Hepatocyte (in vitro differentiated cells): ENCODE results near the gene FAAH. TPM values are rescaled to one million over a fixed set of nuclear protein-coding genes. Genes with fewer than 3 reads are reported as not detected.

Experiments
- DNase-seq: peaks from one replicate; pipeline ENCODE4 v3.0.0-alpha.2; 2016; ENCODE audit warnings: low spot score
- H2AFZ ChIP-seq: fragments of 200-600 bp; sonication (generic); 2 replicates; pipeline ENCODE4 v1.6.0; 2016; ENCODE audit warnings: antibody characterized with exemption, mild to moderate bottlenecking
- H3K27ac ChIP-seq: fragments of 200-600 bp; sonication (generic); 2 replicates; pipeline ENCODE4 v1.5.1; 2016; ENCODE audit warnings: mild to moderate bottlenecking
- H3K27me3 ChIP-seq: fragments of 200-600 bp; sonication (generic); 2 replicates; pipeline ENCODE4 v1.6.1; 2016
- H3K36me3 ChIP-seq: fragments of 200-600 bp; sonication (generic); replicated peaks from 2 replicates; pipeline ENCODE4 v1.5.1; 2016; ENCODE audit warnings: low read depth; ENCODE audit not compliant: insufficient read depth
- H3K4me1 ChIP-seq: fragments of 200-600 bp; sonication (generic); 2 replicates; pipeline ENCODE4 v1.5.1; 2016; ENCODE audit warnings: mild to moderate bottlenecking, moderate library complexity; ENCODE audit not compliant: insufficient read depth
- H3K4me2 ChIP-seq: fragments of 200-600 bp; sonication (generic); 2 replicates; pipeline ENCODE4 v1.6.0; 2016
- H3K4me3 ChIP-seq: fragments of 200-600 bp; sonication (generic); 2 replicates; pipeline ENCODE4 v1.5.1; 2016; ENCODE audit warnings: mild to moderate bottlenecking
- H3K79me2 ChIP-seq: fragments of 200-600 bp; sonication (generic); 2 replicates; pipeline ENCODE4 v1.6.0; 2017; ENCODE audit warnings: mild to moderate bottlenecking
- H3K9me2 ChIP-seq: fragments of 200-600 bp; sonication (generic); replicated peaks from 2 replicates; pipeline ENCODE4 v1.6.0; 2017; ENCODE audit warnings: mild to moderate bottlenecking; ENCODE audit not compliant: insufficient read depth
- H3K9me3 ChIP-seq: fragments of 200-600 bp; sonication (generic); 2 replicates; pipeline ENCODE4 v1.5.1; 2016; ENCODE audit warnings: low read depth, mild to moderate bottlenecking
- H4K20me1 ChIP-seq: fragments of 200-600 bp; sonication (generic); 2 replicates; pipeline ENCODE4 v1.6.0; 2016; ENCODE audit warnings: mild to moderate bottlenecking; ENCODE audit not compliant: insufficient read depth, poor library complexity, severe bottlenecking
- CTCF ChIP-seq: fragments of 200-600 bp; sonication (generic); IDR thresholded peaks from 2 replicates; pipeline ENCODE4 v1.5.1; 2016; ENCODE audit warnings: antibody characterized with exemption, mild to moderate bottlenecking; ENCODE audit not compliant: poor library complexity
- EZH2 ChIP-seq: fragments of 200-600 bp; sonication (generic); IDR thresholded peaks from 2 replicates; pipeline ENCODE4 v1.6.1; 2016; ENCODE audit warnings: antibody characterized with exemption, mild to moderate bottlenecking, borderline replicate concordance
- EZH2phosphoT487 ChIP-seq: fragments of 200-600 bp; sonication (generic); IDR thresholded peaks from one replicate; pipeline ENCODE4 v1.6.1; 2018; ENCODE audit warnings: antibody characterized with exemption, mild to moderate bottlenecking, low read depth, moderate library complexity; ENCODE audit not compliant: unreplicated experiment, severe bottlenecking
- WGBS: methylation state at CpG from one replicate; pipeline ENCODE4 v1.1.6; 2016; ENCODE audit warnings: low lambda C conversion rate; ENCODE audit errors: missing lambda C conversion rate; 5-methylcytosine and 5-hydroxymethylcytosine counted together
- polyA plus RNA-seq: library from polyadenylated mRNA; unstranded; fragments of >200 nt; fragmentation: Nextera tagmentation; extraction: Ambion mirVana; gene quantifications from 2 replicates; pipeline ENCODE4 v1.2.1, GENCODE V29; 2016
- total RNA-seq: library from RNA; depleted of rRNA; stranded (reverse); fragments of >200 nt; gene quantifications from 2 replicates; pipeline ENCODE4 v1.2.3, GENCODE V29; 2014

FAAH gene
- total and polyA plus RNA-seq, 2 experiments from 2014 or later, result 44.5 to 61.8 TPM

GRCh38 chr1:46401964-46402626 is 8.0 kb downstream of the FAAH start:
- peak; percentile 89 for DNase-seq
- H3K9me2 ChIP-seq, result no peaks in the 10 kb centered on the region
- no peaks in the 10 kb centered on the region for H3K36me3 ChIP-seq
- no peaks in the 10 kb centered on the region for H4K20me1 ChIP-seq
- TF ChIP-seq EZH2phosphoT487 (no peak), CTCF (no peak), EZH2 (no peak)
- H3K27ac ChIP-seq, result peak overlapping the region; percentile 58
- no peak overlapping the region for H2AFZ ChIP-seq
- 50% methylated on average over 10 of the region's 10 CpGs for WGBS
- H3K4me3 ChIP-seq, result no peak overlapping the region
- H3K4me2 ChIP-seq, result peak overlapping the region; percentile 70
- H3K9me3 ChIP-seq, result no peaks in the 10 kb centered on the region
- no peaks in the 10 kb centered on the region for H3K27me3 ChIP-seq
- H3K79me2 ChIP-seq, result peaks cover 45% of the 10 kb centered on the region
- H3K4me1 ChIP-seq, result peaks cover 14% of the 10 kb centered on the region

GRCh38 chr1:46403916-46404315 is 9.8 kb downstream of the FAAH start:
- WGBS, result 98% methylated on average over 5 of the region's 5 CpGs
- H3K9me3 ChIP-seq, result no peaks in the 10 kb centered on the region
- no peaks in the 10 kb centered on the region for H3K9me2 ChIP-seq
- no peaks in the 10 kb centered on the region for H3K27me3 ChIP-seq
- H3K4me2 ChIP-seq, result no peak overlapping the region
- DNase-seq, result no peak
- H2AFZ ChIP-seq, result no peak overlapping the region
- H3K27ac ChIP-seq, result no peak overlapping the region
- TF ChIP-seq EZH2, result no peak
- no peak for TF ChIP-seq CTCF
- no peak for TF ChIP-seq EZH2phosphoT487
- H3K79me2 ChIP-seq, result peaks cover 28% of the 10 kb centered on the region
- no peak overlapping the region for H3K4me3 ChIP-seq
- peaks cover 13% of the 10 kb centered on the region for H3K4me1 ChIP-seq
- H4K20me1 ChIP-seq, result no peaks in the 10 kb centered on the region
- no peaks in the 10 kb centered on the region for H3K36me3 ChIP-seq

GRCh38 chr1:46404482-46405196 is 10.5 kb downstream of the FAAH start:
- no peak overlapping the region for H2AFZ ChIP-seq
- no peaks in the 10 kb centered on the region for H3K9me2 ChIP-seq
- TF ChIP-seq EZH2phosphoT487 (no peak), CTCF (no peak), EZH2 (no peak)
- H4K20me1 ChIP-seq, result no peaks in the 10 kb centered on the region
- no peaks in the 10 kb centered on the region for H3K27me3 ChIP-seq
- no peaks in the 10 kb centered on the region for H3K9me3 ChIP-seq
- H3K4me1 ChIP-seq, result peaks cover 13% of the 10 kb centered on the region
- 92% methylated on average over 7 of the region's 7 CpGs for WGBS
- H3K27ac ChIP-seq, result no peak overlapping the region
- H3K36me3 ChIP-seq, result no peaks in the 10 kb centered on the region
- no peak overlapping the region for H3K4me2 ChIP-seq
- no peak for DNase-seq
- H3K4me3 ChIP-seq, result no peak overlapping the region
- H3K79me2 ChIP-seq, result peaks cover 20% of the 10 kb centered on the region
